Lung (tissue), 12 donors: Measurements from ENCODE around the gene KRT6B. TPM values are rescaled to one million over a fixed set of nuclear protein-coding genes. Genes with fewer than 3 reads are reported as not detected.

Experiments
- ATAC-seq: fragments of 200-7000 bp; cut with Tn5 transposase; one replicate; pipeline ENCODE4 v1.9.1; 2020; ENCODE audit warnings: moderate number of reproducible peaks; ENCODE audit not compliant: insufficient read depth, low FRiP score
- DNase-seq, 3 donors: peaks; one replicate each; pipeline ENCODE4 v3.0.0-alpha.2; 2013 to 2017
- H3K27ac ChIP-seq, 2 donors: one replicate each; pipeline ENCODE4 v1.5.1; 2013; ENCODE audit warnings: mild to moderate bottlenecking in 2 of 2, moderate library complexity in 2 of 2, control low read depth in 1 of 2, inconsistent platforms in 1 of 2, low read depth in 1 of 2, low read length in 1 of 2
- H3K27me3 ChIP-seq, 3 donors: one replicate each; pipeline ENCODE4 v1.5.1; 2013; ENCODE audit warnings: low read length in 2 of 3; ENCODE audit not compliant: control insufficient read depth in 3 of 3, insufficient read depth in 3 of 3
- H3K36me3 ChIP-seq, 4 donors: one replicate each; pipeline ENCODE4 v1.5.1; 2013; ENCODE audit warnings: low read length in 4 of 4, mild to moderate bottlenecking in 1 of 4, moderate library complexity in 1 of 4; ENCODE audit not compliant: control insufficient read depth in 4 of 4, insufficient read depth in 4 of 4
- H3K4me1 ChIP-seq, 5 donors: one replicate each; pipeline ENCODE4 v1.5.1; 2013; ENCODE audit warnings: low read length in 5 of 5, mild to moderate bottlenecking in 2 of 5, moderate library complexity in 1 of 5; ENCODE audit not compliant: control insufficient read depth in 5 of 5, insufficient read depth in 5 of 5
- H3K4me3 ChIP-seq: one replicate; pipeline ENCODE4 v1.5.1; 2013; ENCODE audit warnings: mild to moderate bottlenecking, control low read depth, moderate library complexity
- H3K9ac ChIP-seq, 2 donors: one replicate each; pipeline ENCODE4 v1.5.1; 2013; ENCODE audit warnings: low read length in 2 of 2, control low read depth in 1 of 2; ENCODE audit not compliant: insufficient read depth in 1 of 2
- H3K9me3 ChIP-seq, 4 donors: one replicate each; pipeline ENCODE4 v1.5.1; 2013; ENCODE audit warnings: low read length in 3 of 4, mild to moderate bottlenecking in 1 of 4, moderate library complexity in 1 of 4; ENCODE audit not compliant: control insufficient read depth in 4 of 4, insufficient read depth in 3 of 4
- WGBS, 2 donors: extraction: QIAGEN DNeasy Blood & Tissue Kit; methylation state at CpG; one replicate each; pipeline ENCODE4 v1.1.7; 2013; 5-methylcytosine and 5-hydroxymethylcytosine counted together
- polyA plus RNA-seq, 2 donors: library from polyadenylated mRNA; stranded (reverse); fragments of 200-250 nt; gene quantifications; one replicate each; pipeline ENCODE4 v1.2.1, GENCODE V29; 2013
- total RNA-seq, 2 donors: library from RNA; depleted of rRNA in 1 of 2; stranded (reverse); fragments of >200 nt in 1 of 2; gene quantifications; one replicate each; pipeline ENCODE4 v1.2.1, GENCODE V29; 2014 to 2021
- TF ChIP-seq, protein P1 (sequence below): IDR thresholded peaks from 2 replicates; pipeline ENCODE4 v1.5.1; 2012; ENCODE audit warnings: mild to moderate bottlenecking; ENCODE audit errors: control extremely low read depth, extremely low read depth
- donor health status: control.
- donor health status: control.
- donor health status: Bipolar disorder and iron deficiency.
- donor health status: healthy.
- donor health status: DM: yes; HTN: yes; CAD: no.

KRT6B gene
- total and polyA plus RNA-seq, 4 donors: 0.06 to 0.63 (median 0.25) TPM; not detected in 1

DNA sequence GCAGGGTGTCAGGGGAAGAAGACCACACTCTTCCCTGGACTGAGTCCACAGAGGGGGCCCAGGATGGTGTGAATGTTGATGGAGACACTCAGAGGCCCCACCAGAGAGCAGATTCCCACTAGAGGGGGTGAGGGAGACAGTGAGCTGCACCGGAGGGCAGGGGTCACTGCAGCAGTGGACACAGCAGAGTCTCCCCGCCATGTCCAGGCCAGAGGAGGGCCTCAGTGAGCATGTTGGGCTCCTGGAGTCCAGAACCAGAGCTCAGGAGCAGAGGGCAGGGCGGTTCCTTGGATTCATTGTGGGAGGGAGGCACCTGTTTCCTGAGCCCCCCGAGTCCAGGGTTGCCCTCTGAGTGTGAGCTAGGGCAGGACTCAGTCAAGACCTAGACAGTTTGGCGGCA is 44.0 kb downstream of the KRT6B start:
- 81 to 87% methylated on average over 5 of the region's 5 CpGs for WGBS, 2 donors
- Histone ChIP-seq H3K4me1 (no peaks in the 10 kb centered on the region), H3K36me3 (no peaks in the 10 kb centered on the region), H3K9ac (no peak overlapping the region), H3K9me3 (no peaks in the 10 kb centered on the region), H3K27me3 (no peaks in the 10 kb centered on the region), H3K4me3 (no peak overlapping the region), H3K27ac (no peak overlapping the region)
- DNase-seq: no peak
- TF ChIP-seq, protein P1, sequence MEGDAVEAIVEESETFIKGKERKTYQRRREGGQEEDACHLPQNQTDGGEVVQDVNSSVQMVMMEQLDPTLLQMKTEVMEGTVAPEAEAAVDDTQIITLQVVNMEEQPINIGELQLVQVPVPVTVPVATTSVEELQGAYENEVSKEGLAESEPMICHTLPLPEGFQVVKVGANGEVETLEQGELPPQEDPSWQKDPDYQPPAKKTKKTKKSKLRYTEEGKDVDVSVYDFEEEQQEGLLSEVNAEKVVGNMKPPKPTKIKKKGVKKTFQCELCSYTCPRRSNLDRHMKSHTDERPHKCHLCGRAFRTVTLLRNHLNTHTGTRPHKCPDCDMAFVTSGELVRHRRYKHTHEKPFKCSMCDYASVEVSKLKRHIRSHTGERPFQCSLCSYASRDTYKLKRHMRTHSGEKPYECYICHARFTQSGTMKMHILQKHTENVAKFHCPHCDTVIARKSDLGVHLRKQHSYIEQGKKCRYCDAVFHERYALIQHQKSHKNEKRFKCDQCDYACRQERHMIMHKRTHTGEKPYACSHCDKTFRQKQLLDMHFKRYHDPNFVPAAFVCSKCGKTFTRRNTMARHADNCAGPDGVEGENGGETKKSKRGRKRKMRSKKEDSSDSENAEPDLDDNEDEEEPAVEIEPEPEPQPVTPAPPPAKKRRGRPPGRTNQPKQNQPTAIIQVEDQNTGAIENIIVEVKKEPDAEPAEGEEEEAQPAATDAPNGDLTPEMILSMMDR: no peak
- ATAC-seq: no peak

GRCh38 chr12:52405922-52406385 is 46.0 kb downstream of the KRT6B start, which contains the start of gene KRT82:
TSS of gene KRT82 (minus strand) at chr12:52406335. CDS start at chr12:52406277, 58 bp downstream.
- no peak for DNase-seq

DNA sequence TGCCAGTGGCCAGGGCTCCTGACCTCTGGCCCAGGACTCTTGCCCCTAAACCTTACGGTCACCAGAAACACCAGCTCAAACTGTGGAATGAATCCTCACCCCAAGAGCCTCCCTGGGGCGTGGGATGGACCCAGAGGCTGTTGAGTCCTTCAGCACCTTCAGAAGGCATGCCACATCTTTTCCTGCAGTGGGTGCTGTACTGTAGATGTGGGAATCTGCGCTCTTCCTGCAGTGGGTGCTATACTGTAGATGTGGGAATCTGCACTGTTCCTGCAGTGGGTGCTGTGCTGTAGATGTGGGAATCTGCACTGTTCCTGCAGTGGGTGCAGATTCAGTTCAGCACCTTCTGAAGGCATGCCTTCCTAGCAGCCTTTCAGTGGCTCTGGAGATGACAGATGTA is 47.0 kb downstream of the KRT6B start:
- H3K9me3 ChIP-seq: no peaks in the 10 kb centered on the region
- H3K27me3 ChIP-seq: no peaks in the 10 kb centered on the region
- DNase-seq: no peak
- H3K36me3 ChIP-seq: no peaks in the 10 kb centered on the region
- ATAC-seq: no peak
- no peak overlapping the region for H3K9ac ChIP-seq
- TF ChIP-seq, protein P1: no peak
- H3K4me1 ChIP-seq: no peaks in the 10 kb centered on the region
- no peak overlapping the region for H3K4me3 ChIP-seq
- WGBS, 2 donors: 90 to 96% methylated on average over 3 of the region's 3 CpGs
- no peak overlapping the region for H3K27ac ChIP-seq

More at GRCh38 chr12:52405922-52406385, 46.0 kb downstream of the KRT6B start, which contains the start of gene KRT82:
- Histone ChIP-seq H3K27me3 (no peaks in the 10 kb centered on the region), H3K9me3 (no peaks in the 10 kb centered on the region), H3K36me3 (no peaks in the 10 kb centered on the region), H3K4me1 (no peaks in the 10 kb centered on the region), H3K4me3 (no peak within 1 kb of the TSS), H3K27ac (no peak within 1 kb of the TSS), H3K9ac (no peak within 1 kb of the TSS)
- TF ChIP-seq, protein P1: no peak
- 89 to 94% methylated on average over 14 of the region's 14 CpGs for WGBS, 2 donors
- ATAC-seq: no peak

GRCh38 chr12:52403561-52403960 is 48.4 kb downstream of the KRT6B start:
- TF ChIP-seq, protein P1: no peak
- no peak overlapping the region for H3K4me3 ChIP-seq
- H3K9me3 ChIP-seq: no peaks in the 10 kb centered on the region
- ATAC-seq (no peak), DNase-seq (no peak)
- no peak overlapping the region for H3K27ac ChIP-seq
- H3K9ac ChIP-seq: no peak overlapping the region
- WGBS, 2 donors: 91 to 96% methylated on average over 9 of the region's 9 CpGs
- H3K27me3 ChIP-seq: no peaks in the 10 kb centered on the region
- H3K4me1 ChIP-seq: no peaks in the 10 kb centered on the region
- no peaks in the 10 kb centered on the region for H3K36me3 ChIP-seq
